HG03196 (cell line): Measurements from ENCODE around the gene RUNX2.

Experiments
- ATAC-seq: cut with Tn5 transposase; IDR thresholded peaks from one replicate; pipeline ENCODE4 v1.9.1; 2021; ENCODE audit not compliant: unreplicated experiment

RUNX2 gene

GRCh38 chr6:45398075-45398813 is 70.1 kb downstream of the RUNX2 start:
- no peak for ATAC-seq

GRCh38 chr6:45400021-45400420 is 71.9 kb downstream of the RUNX2 start:
- ATAC-seq, result no peak

GRCh38 chr6:45411959-45412358 is 83.8 kb downstream of the RUNX2 start:
- no peak for ATAC-seq

DNA sequence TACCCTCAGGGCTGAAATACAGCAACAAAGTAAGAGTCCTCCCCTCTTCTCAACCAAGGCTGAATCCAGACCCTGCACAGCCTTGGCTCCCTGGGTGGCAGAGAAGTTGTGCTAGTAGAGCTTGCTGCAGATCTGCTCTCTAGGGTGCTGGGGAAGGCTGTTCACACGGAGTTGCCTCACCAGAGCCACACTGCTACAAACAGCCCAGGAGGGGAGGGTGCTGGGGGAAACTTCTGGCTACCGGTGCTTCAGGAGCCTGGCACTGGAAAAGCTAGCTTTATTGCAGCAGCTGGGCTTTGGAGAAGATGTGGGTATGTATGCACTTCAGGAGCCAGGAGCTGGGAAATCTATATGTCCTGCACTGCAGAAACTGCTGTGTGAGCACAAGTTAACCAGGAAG is 87.2 kb downstream of the RUNX2 start:
- ATAC-seq, result no peak

DNA sequence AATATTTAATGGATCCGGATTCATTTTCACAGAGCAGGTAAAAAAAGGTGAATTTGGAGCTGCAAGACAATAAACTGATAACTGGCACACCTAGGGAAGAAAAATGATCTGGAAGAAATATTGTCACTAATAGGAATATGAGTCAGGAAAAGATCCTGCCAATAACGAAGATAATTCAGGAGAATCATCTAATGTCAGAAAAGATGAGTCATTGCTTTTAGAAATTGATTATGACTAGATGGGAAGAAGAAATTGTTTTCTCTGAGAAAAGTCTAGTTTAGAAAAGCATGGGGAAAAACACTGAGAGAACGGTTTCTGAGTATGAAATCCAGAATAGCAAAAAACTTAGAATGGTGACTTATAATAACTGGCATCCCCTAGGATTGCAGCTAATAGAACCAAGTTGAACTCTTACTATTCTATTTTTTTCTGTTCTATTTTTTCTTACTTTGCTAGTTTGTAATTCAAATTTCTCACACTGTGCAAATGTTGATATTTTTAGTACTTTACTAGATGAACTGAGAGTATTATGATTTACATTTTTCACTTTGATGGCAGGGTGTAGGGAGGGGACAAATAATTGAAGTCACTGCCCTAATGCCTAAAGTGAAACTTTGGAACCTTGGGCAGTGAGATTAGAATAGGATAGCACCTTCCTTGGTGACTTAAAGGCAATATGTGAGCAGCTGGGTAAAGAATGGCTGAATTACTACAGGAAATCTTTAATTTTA is 87.8 kb downstream of the RUNX2 start:
- ATAC-seq, result no peak

DNA sequence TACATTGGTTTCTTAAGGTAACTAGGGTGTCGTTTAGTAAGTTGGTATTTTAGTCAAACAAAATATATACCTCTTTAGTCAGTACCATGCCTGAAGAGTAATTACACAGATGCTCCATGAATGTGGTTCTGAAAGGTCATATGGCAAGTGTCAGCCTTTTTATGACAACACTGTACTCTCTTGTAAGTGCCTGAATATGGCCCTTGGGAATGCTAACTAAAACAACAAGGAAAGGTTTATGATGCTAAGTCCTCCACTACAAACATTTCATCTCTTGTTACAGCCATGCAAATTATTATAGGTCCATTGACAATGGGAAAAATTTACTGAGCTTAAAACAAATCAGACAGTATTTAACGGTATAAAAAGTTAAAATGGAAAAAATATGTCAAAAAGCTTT is 88.6 kb downstream of the RUNX2 start:
- ATAC-seq, result no peak

DNA sequence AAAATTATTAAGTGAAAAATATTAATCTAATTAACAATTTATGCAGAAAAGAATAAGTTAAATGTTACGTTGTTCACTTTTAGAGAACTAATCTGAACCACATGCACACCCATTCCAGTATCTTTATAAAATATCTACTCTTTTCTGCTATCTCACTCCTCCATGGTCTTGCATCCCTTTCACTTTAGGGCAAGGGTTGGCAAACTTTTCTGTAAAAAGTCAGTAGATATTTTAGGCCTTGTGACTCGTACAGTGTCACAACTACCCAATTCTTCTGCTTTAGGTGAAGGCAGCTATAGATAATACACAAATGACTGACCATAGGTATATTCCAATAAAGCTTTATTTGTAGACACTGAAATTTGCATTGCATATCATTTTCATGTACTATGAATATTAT is 89.3 kb downstream of the RUNX2 start:
- no peak for ATAC-seq

GRCh38 chr6:45419571-45420082 is 91.5 kb downstream of the RUNX2 start:
- no peak for ATAC-seq

DNA sequence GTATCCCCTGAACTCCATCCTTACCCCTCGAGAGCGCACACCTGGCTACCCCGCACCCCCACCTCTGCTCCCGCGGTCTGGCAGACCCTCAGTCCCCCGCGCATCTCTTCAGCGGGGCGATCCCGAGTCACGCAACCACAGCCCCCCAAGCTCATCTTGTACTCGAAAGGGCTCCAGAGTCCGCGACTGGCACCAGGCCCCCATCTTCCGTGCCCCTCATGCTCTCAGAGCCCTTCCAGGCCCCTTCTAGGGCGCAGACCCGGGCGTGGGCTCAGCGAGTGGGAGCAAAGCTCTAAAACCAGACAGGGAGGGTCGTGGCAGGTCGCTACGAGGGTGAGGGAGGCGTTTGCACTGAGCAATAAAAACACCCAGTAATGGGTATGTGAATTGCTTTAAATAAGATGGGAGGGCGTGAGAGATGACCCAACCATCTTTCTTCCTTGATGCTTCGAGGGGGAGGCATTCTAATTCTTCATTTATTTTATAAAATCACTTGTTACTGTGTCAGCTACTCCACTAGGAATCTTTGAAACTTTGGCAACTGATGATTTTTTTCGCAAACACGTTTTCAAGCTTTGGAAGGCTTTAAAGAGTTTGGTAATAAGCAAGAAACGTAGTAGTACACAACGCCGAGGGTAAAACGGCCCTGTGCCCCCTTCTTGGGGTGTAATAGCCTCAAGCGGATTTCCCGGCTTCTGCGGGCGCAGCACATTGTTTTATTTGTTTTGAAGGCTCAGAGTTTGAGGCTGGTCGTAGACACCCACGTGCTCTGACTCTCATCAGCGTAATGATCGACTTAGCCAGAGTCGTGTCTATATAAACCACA is 92.2 kb downstream of the RUNX2 start:
- no peak for ATAC-seq

DNA sequence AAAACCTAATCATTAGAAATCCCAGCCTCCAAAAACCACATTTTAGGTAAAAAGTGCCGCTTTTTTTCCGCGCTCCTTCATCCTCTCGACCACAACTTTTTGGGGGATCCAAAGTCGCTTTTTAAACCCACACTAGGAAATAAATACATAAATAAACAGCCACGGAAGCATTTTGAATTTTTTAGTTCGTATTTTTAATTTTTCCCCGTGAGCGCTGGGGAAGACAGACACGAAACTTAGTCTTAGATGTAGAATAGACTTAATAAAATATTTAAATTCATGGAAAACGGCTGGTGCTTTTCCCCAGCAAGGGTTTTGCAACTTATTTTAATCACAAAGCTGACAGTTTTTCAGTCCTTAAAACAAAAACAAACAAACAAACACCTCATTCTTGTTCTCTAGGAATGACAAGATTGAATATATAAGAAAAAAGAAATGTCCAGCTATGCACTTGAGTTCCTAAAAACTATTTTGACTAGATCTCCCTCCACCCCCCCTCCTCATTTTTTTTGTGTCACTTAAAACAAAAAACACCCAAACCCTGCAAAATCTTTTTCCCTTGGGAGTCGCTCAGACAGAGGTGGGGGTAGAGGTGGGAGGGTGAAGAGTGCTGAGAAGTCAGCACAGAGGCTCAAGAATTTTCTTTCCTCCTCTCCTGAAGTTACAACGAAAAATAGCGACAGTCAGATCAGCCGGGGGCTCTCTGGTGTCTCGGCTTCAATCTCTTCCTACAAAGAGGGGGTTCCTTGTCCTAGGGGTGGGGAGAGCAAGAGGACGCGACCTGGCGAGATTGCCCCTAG is 93.0 kb downstream of the RUNX2 start:
- no peak for ATAC-seq

DNA sequence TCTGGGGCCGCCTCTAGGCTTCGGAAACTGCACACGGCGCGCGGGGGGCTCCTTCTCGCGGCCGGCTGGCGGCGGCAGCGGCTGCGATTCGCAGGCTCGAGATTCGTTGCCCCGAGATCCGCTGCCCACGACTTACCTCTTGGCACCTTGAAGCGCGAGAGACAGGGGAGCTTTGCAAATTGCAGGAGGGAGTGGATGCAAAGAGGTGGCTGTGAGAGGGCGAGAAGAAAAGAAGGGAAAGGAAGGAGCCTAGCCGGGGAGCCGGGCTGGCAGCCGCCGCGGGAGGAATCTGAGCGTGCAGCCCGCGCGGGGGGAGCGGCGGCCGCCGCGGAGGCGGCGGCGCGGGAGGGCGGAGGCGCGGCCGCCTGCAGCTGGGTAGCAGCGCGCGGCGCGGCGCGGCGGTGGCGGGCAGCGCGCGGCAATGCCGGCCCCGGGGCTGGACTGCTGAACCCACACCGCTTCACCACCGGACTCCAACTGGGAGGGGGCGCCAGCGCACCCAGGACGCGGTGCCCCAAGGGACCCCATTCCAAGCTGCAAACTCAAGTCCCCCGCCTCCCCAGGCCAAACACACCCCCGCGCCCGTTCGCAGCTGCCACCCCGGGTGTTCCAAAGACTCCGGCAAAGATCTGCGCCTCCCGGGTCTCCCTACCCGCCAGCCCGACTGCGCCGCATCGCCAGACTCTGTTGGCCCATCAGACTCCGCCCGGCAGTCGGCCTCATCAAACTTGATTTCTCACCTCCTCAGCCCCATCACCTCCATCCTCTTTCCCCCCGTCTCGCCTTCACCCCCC is 93.8 kb downstream of the RUNX2 start:
- no peak for ATAC-seq

- ATAC-seq, result no peak
Measured at GRCh38 chr6:45422503-45423110, 94.5 kb downstream of the RUNX2 start.

GRCh38 chr6:45423111-45423823 is 95.1 kb downstream of the RUNX2 start:
- ATAC-seq, result no peak

DNA sequence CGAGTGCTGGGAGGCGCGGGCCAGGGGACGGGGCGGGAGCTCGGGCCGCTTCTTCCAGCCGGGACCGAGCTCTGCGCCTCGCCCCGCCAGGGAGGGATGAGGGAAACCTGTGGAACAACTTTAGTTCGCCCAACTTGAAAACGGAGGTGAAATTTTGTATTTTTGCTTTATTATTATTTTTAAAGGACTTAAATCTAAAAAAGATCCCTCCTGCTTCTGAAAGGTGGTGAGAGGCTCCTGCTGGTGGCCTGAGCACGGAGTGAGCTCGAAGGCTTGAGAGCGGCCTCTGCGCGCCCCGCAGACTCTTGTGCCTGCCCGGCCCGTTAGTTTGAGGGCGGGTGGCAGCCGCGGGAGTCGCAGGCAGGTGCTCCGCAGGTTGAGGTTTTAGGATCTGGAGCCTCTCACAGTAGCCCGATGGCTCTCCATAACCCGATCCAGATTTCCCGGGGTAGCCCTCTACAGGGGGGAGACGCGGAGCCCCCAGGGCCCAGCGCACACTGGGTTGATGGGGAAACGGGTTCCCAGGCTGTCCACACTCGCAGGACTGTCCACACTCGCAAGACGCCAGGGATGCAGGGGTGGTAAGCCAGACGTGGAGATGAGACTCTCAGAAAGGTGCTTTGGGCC is 95.8 kb downstream of the RUNX2 start:
- no peak for ATAC-seq

GRCh38 chr6:45424451-45424861 is 96.3 kb downstream of the RUNX2 start:
- ATAC-seq, result no peak

DNA sequence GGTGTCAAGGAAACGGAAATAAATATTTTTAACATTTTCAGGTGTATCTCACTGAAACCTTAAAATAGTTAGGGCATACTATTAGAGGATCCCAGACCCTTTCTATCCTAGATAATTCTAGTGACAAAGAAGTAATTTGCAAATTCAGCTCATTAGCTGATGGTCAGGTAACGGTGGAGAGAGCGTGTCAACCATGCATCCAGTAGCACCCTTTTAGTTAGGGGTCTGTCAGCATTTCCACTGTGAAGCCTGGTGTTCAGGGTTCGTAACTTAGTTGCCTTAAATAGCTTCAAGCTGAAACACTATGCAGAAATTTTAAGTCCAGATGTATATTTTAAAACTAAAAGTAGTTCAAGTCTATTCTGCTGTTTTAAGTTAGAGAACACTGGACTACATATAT is 98.1 kb downstream of the RUNX2 start:
- ATAC-seq, result no peak

DNA sequence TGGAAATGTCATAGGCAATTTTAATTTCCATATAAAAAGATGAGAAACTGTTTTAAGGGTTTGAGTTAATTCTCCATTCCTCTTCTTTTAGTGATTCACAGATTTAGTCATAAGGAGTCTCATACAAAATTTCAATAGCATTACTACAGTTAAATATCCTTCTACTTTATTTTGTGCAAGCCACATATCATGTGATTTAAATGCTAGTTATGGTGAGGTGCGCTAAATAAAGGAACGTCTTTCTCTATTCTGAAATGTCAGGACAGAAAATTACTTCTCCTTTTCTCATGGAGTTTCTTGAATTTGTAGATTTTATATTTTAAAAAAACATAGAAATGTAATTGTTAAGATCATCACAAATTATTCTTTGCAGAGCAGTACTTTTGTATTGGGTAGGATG is 99.6 kb downstream of the RUNX2 start:
- ATAC-seq, result no peak

GRCh38 chr6:45428727-45429126 is 100.6 kb downstream of the RUNX2 start:
- ATAC-seq, result no peak
